Neural cell (in vitro differentiated cells): ENCODE data around the gene WDFY1. TPM values are rescaled to one million over a fixed set of nuclear protein-coding genes. Genes with fewer than 3 reads are reported as not detected.
A peak's percentile ranks its signal among the peaks of the same experiment; 100 is the strongest.

Experiments used
- H2AFZ ChIP-seq: fragments of 200-600, 300-800 bp; sonication (generic), shearing (Covaris generic); 2 replicates; pipeline ENCODE4 v1.6.0; 2014; ENCODE audit warnings: low read depth, mild to moderate bottlenecking, antibody characterized with exemption, low read length, moderate library complexity
- H3F3A ChIP-seq: fragments of 200-600 bp; shearing (Covaris generic); 2 replicates; pipeline ENCODE4 v1.6.1; 2016; ENCODE audit warnings: mild to moderate bottlenecking, moderate library complexity, mixed read lengths, antibody characterized with exemption, low read length; ENCODE audit not compliant: insufficient read depth, poor library complexity, severe bottlenecking
- H3K27ac ChIP-seq: fragments of 200-600, 300-800 bp; sonication (generic), shearing (Covaris generic); 2 replicates; pipeline ENCODE4 v1.5.1; 2014; ENCODE audit warnings: mild to moderate bottlenecking, low read length, moderate library complexity
- H3K27me3 ChIP-seq: fragments of 300-800, 200-600 bp; sonication (generic), shearing (Covaris generic); 2 replicates; pipeline ENCODE4 v1.6.0; 2014; ENCODE audit warnings: mild to moderate bottlenecking, low read depth, low read length, moderate library complexity; ENCODE audit not compliant: insufficient read depth
- H3K36me3 ChIP-seq: fragments of 300-800, 200-600 bp; sonication (generic), shearing (Covaris generic); 2 replicates; pipeline ENCODE4 v1.5.1; 2014; ENCODE audit warnings: mild to moderate bottlenecking, antibody characterized with exemption, low read length, moderate library complexity; ENCODE audit not compliant: insufficient read depth
- H3K4me2 ChIP-seq: fragments of 300-800, 200-600 bp; sonication (generic), shearing (Covaris generic); 2 replicates; pipeline ENCODE4 v1.6.0; 2014; ENCODE audit warnings: mild to moderate bottlenecking, low read length
- H3K4me3 ChIP-seq: fragments of 300-800, 200-600 bp; sonication (generic), shearing (Covaris generic); 2 replicates; pipeline ENCODE4 v1.5.1; 2014; ENCODE audit warnings: mild to moderate bottlenecking, low read length, moderate library complexity
- H3K79me2 ChIP-seq: fragments of 200-600 bp; shearing (Covaris generic); replicated peaks from 2 replicates; pipeline ENCODE4 v1.6.0; 2014; ENCODE audit warnings: mild to moderate bottlenecking, low read length, moderate library complexity; ENCODE audit not compliant: insufficient read depth
- H3K9ac ChIP-seq: fragments of 300-800, 200-600 bp; sonication (generic), shearing (Covaris generic); 2 replicates; pipeline ENCODE4 v1.6.1; 2016; ENCODE audit warnings: mild to moderate bottlenecking, low read length, mixed read lengths
- H3K9me2 ChIP-seq: fragments of 200-600 bp; shearing (Covaris generic); 2 replicates; pipeline ENCODE4 v1.6.1; 2016; ENCODE audit warnings: mild to moderate bottlenecking, low read length, mixed read lengths; ENCODE audit not compliant: insufficient read depth
- H3K9me3 ChIP-seq: fragments of 200-600, 300-800 bp; sonication (generic), shearing (Covaris generic); 2 replicates; pipeline ENCODE4 v1.6.1; 2016; ENCODE audit warnings: mild to moderate bottlenecking, mixed run types, low read length, moderate library complexity, mixed read lengths
- H4K20me1 ChIP-seq: fragments of 200-600 bp; shearing (Covaris generic); 2 replicates; pipeline ENCODE4 v1.6.1; 2016; ENCODE audit warnings: mild to moderate bottlenecking, mixed run types; ENCODE audit not compliant: insufficient read depth
- EP300 ChIP-seq: fragments of 450-650 bp; conservative IDR thresholded peaks from 2 replicates; pipeline ENCODE4 v1.6.1; 2014; ENCODE audit warnings: antibody characterized with exemption, mild to moderate bottlenecking, moderate library complexity; ENCODE audit not compliant: poor library complexity, severe bottlenecking
- EZH2 ChIP-seq: fragments of 200-600, 300-800 bp; shearing (Covaris generic), sonication (generic); IDR thresholded peaks from 2 replicates; pipeline ENCODE4 v1.6.1; 2014; ENCODE audit warnings: antibody characterized with exemption, low read length, borderline replicate concordance, mild to moderate bottlenecking; ENCODE audit not compliant: insufficient read depth, poor library complexity, severe bottlenecking
- MXI1 ChIP-seq: fragments of 450-650 bp; conservative IDR thresholded peaks from 2 replicates; pipeline ENCODE4 v1.6.1; 2014; ENCODE audit warnings: antibody characterized with exemption, mild to moderate bottlenecking; ENCODE audit not compliant: poor library complexity, severe bottlenecking
- POLR2AphosphoS5 ChIP-seq: IDR thresholded peaks from 2 replicates; pipeline ENCODE4 v1.6.1; 2012
- RAD21 ChIP-seq: fragments of 450-650 bp; conservative IDR thresholded peaks from 2 replicates; pipeline ENCODE4 v1.6.1; 2014; ENCODE audit warnings: antibody characterized with exemption, mild to moderate bottlenecking, moderate library complexity
- REST ChIP-seq: IDR thresholded peaks from 2 replicates; pipeline ENCODE4 v1.6.1; 2012; ENCODE audit warnings: borderline replicate concordance
- SMC3 ChIP-seq: fragments of 450-650 bp; conservative IDR thresholded peaks from 2 replicates; pipeline ENCODE4 v1.6.1; 2014; ENCODE audit warnings: antibody characterized with exemption, mild to moderate bottlenecking, moderate library complexity; ENCODE audit not compliant: poor library complexity
- TAF1 ChIP-seq: IDR thresholded peaks from 2 replicates; pipeline ENCODE4 v1.6.1; 2012; ENCODE audit warnings: low read depth
- polyA minus RNA-seq: library from RNA; depleted of rRNA, polyadenylated mRNA; stranded (reverse); fragments of >200 nt; gene quantifications from 2 replicates; pipeline ENCODE4 v1.2.3, GENCODE V29; 2014
- polyA plus RNA-seq: library from polyadenylated mRNA; depleted of rRNA; stranded (reverse); fragments of >200 nt; gene quantifications from 2 replicates; pipeline ENCODE4 v1.2.3, GENCODE V29; 2014
- TF ChIP-seq, protein P1 (sequence below): fragments of 450-650 bp; IDR thresholded peaks from 2 replicates; pipeline ENCODE4 v1.5.1; 2014; ENCODE audit warnings: antibody characterized with exemption, mild to moderate bottlenecking, moderate library complexity; ENCODE audit not compliant: poor library complexity, severe bottlenecking

The WDFY1 gene, protein sequence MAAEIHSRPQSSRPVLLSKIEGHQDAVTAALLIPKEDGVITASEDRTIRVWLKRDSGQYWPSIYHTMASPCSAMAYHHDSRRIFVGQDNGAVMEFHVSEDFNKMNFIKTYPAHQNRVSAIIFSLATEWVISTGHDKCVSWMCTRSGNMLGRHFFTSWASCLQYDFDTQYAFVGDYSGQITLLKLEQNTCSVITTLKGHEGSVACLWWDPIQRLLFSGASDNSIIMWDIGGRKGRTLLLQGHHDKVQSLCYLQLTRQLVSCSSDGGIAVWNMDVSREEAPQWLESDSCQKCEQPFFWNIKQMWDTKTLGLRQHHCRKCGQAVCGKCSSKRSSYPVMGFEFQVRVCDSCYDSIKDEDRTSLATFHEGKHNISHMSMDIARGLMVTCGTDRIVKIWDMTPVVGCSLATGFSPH
- 49.4 and 51.2 TPM in 2 replicates for polyA plus RNA-seq
- polyA minus RNA-seq, result 97.9 and 102 TPM in 2 replicates

DNA sequence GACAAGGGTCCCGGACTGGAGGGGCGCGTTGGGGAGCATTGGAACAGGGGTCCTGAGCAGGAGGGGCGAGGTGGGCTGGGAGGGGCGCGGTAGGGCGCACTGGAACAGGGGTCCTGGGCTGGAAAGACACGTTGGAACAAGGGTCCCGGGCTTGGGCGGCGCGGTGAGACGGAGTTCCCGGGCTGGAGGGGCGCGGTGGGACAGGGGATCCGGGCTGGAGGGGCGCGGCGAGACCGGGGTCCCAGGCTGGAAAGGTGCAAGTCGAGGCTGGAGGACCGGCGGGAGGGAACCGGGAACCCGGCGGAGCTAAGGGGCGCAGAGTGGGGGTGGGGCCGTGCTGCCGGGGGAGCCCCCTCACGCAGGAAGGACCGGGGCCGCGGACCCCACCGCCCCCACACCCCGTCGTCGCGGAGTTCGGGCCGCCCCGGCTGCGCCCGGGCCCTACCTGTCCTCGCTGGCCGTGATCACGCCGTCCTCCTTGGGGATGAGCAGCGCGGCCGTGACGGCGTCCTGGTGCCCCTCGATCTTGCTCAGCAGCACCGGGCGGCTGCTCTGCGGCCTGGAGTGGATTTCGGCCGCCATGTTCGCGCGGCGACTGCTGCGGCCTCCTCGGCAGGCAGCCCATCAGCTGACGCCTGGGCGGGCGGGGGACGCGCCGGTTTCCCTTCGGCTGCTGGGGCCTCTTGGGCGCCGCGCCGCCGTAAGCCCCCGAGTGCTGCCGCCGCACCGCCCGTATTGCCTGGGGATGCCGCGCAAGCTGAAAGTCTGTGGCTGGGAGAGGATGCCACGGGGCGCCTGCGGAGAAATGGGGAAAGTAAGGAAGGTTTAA, at the start of gene WDFY1:
WDFY1 (minus strand) TSS at position 633 of the 829 bp plus-strand sequence; CDS start at position 582, 51 bp downstream.
- H3K79me2 ChIP-seq, result peaks cover 19% of the 10 kb centered on the region
- peak; percentile 67 for TF ChIP-seq TAF1
- TF ChIP-seq SMC3, result no peak
- TF ChIP-seq EZH2, result no peak
- TF ChIP-seq REST, result peak; percentile 63
- peak; percentile 33 for TF ChIP-seq RAD21
- peak; percentile 93 for TF ChIP-seq POLR2AphosphoS5
- TF ChIP-seq MXI1, result peak; percentile 65
- TF ChIP-seq EP300, result peak; percentile 64
- TF ChIP-seq, protein P1, sequence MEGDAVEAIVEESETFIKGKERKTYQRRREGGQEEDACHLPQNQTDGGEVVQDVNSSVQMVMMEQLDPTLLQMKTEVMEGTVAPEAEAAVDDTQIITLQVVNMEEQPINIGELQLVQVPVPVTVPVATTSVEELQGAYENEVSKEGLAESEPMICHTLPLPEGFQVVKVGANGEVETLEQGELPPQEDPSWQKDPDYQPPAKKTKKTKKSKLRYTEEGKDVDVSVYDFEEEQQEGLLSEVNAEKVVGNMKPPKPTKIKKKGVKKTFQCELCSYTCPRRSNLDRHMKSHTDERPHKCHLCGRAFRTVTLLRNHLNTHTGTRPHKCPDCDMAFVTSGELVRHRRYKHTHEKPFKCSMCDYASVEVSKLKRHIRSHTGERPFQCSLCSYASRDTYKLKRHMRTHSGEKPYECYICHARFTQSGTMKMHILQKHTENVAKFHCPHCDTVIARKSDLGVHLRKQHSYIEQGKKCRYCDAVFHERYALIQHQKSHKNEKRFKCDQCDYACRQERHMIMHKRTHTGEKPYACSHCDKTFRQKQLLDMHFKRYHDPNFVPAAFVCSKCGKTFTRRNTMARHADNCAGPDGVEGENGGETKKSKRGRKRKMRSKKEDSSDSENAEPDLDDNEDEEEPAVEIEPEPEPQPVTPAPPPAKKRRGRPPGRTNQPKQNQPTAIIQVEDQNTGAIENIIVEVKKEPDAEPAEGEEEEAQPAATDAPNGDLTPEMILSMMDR, result peak; percentile 24
- peak within 1 kb of the TSS; percentile 57 for H3K27ac ChIP-seq
- H2AFZ ChIP-seq, result peak within 1 kb of the TSS; percentile 91
- H3F3A ChIP-seq, result no peaks in the 10 kb centered on the region
- H3K4me2 ChIP-seq, result peak within 1 kb of the TSS; percentile 86
- H3K9me2 ChIP-seq, result no peaks in the 10 kb centered on the region
- H4K20me1 ChIP-seq, result no peaks in the 10 kb centered on the region
- H3K36me3 ChIP-seq, result no peaks in the 10 kb centered on the region
- H3K9ac ChIP-seq, result peak within 1 kb of the TSS; percentile 86
- H3K9me3 ChIP-seq, result no peaks in the 10 kb centered on the region
- H3K4me3 ChIP-seq, result peak within 1 kb of the TSS; percentile 96
- no peaks in the 10 kb centered on the region for H3K27me3 ChIP-seq

DNA sequence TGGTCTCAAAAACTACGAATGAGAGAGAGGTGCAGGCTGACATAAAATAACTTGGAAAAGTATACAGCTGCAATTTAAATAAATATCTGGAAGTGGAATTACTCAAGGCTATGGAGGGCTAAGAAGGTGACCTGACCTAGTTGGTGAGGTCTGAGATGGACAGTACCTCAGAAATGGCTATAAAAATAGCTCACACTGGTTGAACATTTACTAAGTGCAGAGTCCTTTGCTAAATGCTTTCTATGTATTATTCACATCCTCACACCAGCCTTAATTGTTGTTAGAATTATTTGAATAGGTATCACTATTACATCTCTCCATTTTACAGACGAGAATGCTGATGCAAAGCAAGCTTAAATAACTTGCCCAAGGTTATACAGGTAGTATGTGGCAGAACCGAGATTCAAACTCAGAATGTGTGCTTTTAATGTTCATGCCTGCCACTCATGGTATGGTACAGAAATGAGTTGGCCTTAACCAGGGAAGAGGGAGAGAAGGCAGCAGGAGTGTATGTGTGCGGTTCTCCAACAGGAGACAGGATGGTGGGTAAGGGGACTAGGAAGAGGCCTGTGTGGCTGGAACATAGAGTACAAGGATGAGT, 49.5 kb upstream of the WDFY1 start:
- Histone ChIP-seq H3K79me2 (no peaks in the 10 kb centered on the region), H3K36me3 (no peaks in the 10 kb centered on the region), H4K20me1 (no peaks in the 10 kb centered on the region), H3K27ac (no peak overlapping the region), H2AFZ (no peak overlapping the region), H3K9ac (no peak overlapping the region), H3K4me3 (no peak overlapping the region), H3K27me3 (no peaks in the 10 kb centered on the region), H3F3A (no peaks in the 10 kb centered on the region), H3K4me2 (no peak overlapping the region), H3K9me2 (no peaks in the 10 kb centered on the region), H3K9me3 (no peaks in the 10 kb centered on the region)
- TF ChIP-seq, protein P1, result no peak
- TF ChIP-seq REST (no peak), POLR2AphosphoS5 (no peak), EP300 (no peak), RAD21 (no peak), SMC3 (no peak), MXI1 (no peak), TAF1 (no peak)
